Retinal pigment epithelial cell (primary cell): ENCODE measurements around the gene DDR2.

Experiments used
- DNase-seq: peaks from one replicate; pipeline ENCODE4 v3.0.0-alpha.2; 2010; ENCODE audit warnings: low read depth
- H3K4me3 ChIP-seq: 2 replicates; pipeline ENCODE4 v1.5.1; 2011; ENCODE audit warnings: mild to moderate bottlenecking, low read length, control low read depth, moderate library complexity
- CTCF ChIP-seq: conservative IDR thresholded peaks from 2 replicates; pipeline ENCODE4 v1.5.1; 2011; ENCODE audit warnings: low read depth, low read length, control low read depth, inconsistent platforms

Gene DDR2

GRCh38 chr1:162829268-162829667 lies 197.0 kb downstream of the DDR2 start:
- DNase-seq = no peak
- TF ChIP-seq CTCF = no peak
- no peak overlapping the region for H3K4me3 ChIP-seq

- no peak for TF ChIP-seq CTCF
- H3K4me3 ChIP-seq = no peak overlapping the region
- no peak for DNase-seq
These were observed 200.2 kb downstream of the DDR2 start for GRCh38 chr1:162832470-162832869.

GRCh38 chr1:162835157-162835899 lies 203.1 kb downstream of the DDR2 start:
- TF ChIP-seq CTCF = no peak
- H3K4me3 ChIP-seq = no peak overlapping the region
- DNase-seq = no peak
